OCI-LY1 (cell line): ENCODE data around the gene SEC11A.

Experiments used
- H2AFZ ChIP-seq: fragments of 200-600 bp; sonication (generic), shearing (Covaris generic); 2 replicates; pipeline ENCODE4 v1.6.0; 2014; ENCODE audit warnings: antibody characterized with exemption, mild to moderate bottlenecking, low read length
- H3F3A ChIP-seq: fragments of 200-600 bp; sonication (generic), shearing (Covaris generic); 2 replicates; pipeline ENCODE4 v1.6.0; 2014; ENCODE audit warnings: mild to moderate bottlenecking, antibody characterized with exemption, low read length, moderate library complexity; ENCODE audit not compliant: insufficient read depth
- H3K27ac ChIP-seq: fragments of 200-600 bp; sonication (generic); 2 replicates; pipeline ENCODE4 v1.5.1; 2014; ENCODE audit warnings: low read length, mixed run types, mild to moderate bottlenecking, low read depth; ENCODE audit not compliant: poor library complexity, severe bottlenecking
- H3K27me3 ChIP-seq: fragments of 200-600 bp; sonication (generic); 2 replicates; pipeline ENCODE4 v1.6.0; 2014; ENCODE audit warnings: antibody characterized with exemption, mild to moderate bottlenecking, low read length, moderate library complexity; ENCODE audit not compliant: insufficient read depth
- H3K36me3 ChIP-seq: fragments of 200-600 bp; sonication (generic); 2 replicates; pipeline ENCODE4 v1.6.1; 2014; ENCODE audit warnings: mild to moderate bottlenecking, antibody characterized with exemption, low read length, moderate library complexity, mixed read lengths; ENCODE audit not compliant: insufficient read depth
- H3K4me1 ChIP-seq: fragments of 200-600 bp; sonication (generic); 2 replicates; pipeline ENCODE4 v1.5.1; 2014; ENCODE audit warnings: mild to moderate bottlenecking, low read length, moderate library complexity; ENCODE audit not compliant: insufficient read depth, severe bottlenecking
- H3K4me2 ChIP-seq: fragments of 200-600 bp; sonication (generic), shearing (Covaris generic); 2 replicates; pipeline ENCODE4 v1.6.1; 2014; ENCODE audit warnings: low read length
- H3K4me3 ChIP-seq: fragments of 200-600 bp; sonication (generic); 2 replicates; pipeline ENCODE4 v1.5.1; 2014; ENCODE audit warnings: low read length, low read depth, mild to moderate bottlenecking, mixed read lengths; ENCODE audit not compliant: poor library complexity, severe bottlenecking
- H3K79me2 ChIP-seq: fragments of 200-600 bp; shearing (Covaris generic); 2 replicates; pipeline ENCODE4 v1.6.1; 2016; ENCODE audit warnings: mixed run types, low read length, mixed read lengths; ENCODE audit not compliant: insufficient read depth
- H3K9ac ChIP-seq: fragments of 200-600 bp; sonication (generic), shearing (Covaris generic); 2 replicates; pipeline ENCODE4 v1.6.1; 2014; ENCODE audit warnings: mild to moderate bottlenecking, low read length, mixed read lengths
- H3K9me2 ChIP-seq: fragments of 200-600 bp; sonication (generic), shearing (Covaris generic); 2 replicates; pipeline ENCODE4 v1.6.1; 2014; ENCODE audit warnings: low read depth, mild to moderate bottlenecking, low read length, mixed read lengths
- H3K9me3 ChIP-seq: fragments of 200-600 bp; shearing (Covaris generic); 2 replicates; pipeline ENCODE4 v1.6.1; 2014; ENCODE audit warnings: low read length, mixed read lengths
- H4K20me1 ChIP-seq: fragments of 200-600 bp; sonication (generic), shearing (Covaris generic); 2 replicates; pipeline ENCODE4 v1.6.0; 2016; ENCODE audit warnings: mild to moderate bottlenecking, low read length; ENCODE audit not compliant: insufficient read depth
- CTCF ChIP-seq: fragments of 200-600 bp; sonication (generic), shearing (Covaris generic); IDR thresholded peaks from 2 replicates; pipeline ENCODE4 v1.5.1; 2017; ENCODE audit warnings: mild to moderate bottlenecking, antibody characterized with exemption, low read length, moderate library complexity, mixed read lengths
- EZH2 ChIP-seq: fragments of 200-600 bp; sonication (generic), shearing (Covaris generic); IDR thresholded peaks from 2 replicates; pipeline ENCODE4 v1.8.0; 2017; ENCODE audit warnings: borderline replicate concordance, mixed run types, mild to moderate bottlenecking, antibody characterized with exemption, low read length, moderate library complexity, mixed read lengths

SEC11A gene

GRCh38 chr15:84669726-84670125 is 46.2 kb downstream of the SEC11A start:
- H3K79me2 ChIP-seq, result no peaks in the 10 kb centered on the region
- no peaks in the 10 kb centered on the region for H3K27me3 ChIP-seq
- H3K9ac ChIP-seq, result no peak overlapping the region
- H3K27ac ChIP-seq, result no peak overlapping the region
- peaks cover 48% of the 10 kb centered on the region for H3K36me3 ChIP-seq
- no peak overlapping the region for H3K4me3 ChIP-seq
- no peak overlapping the region for H3K4me2 ChIP-seq
- H3K9me2 ChIP-seq, result no peaks in the 10 kb centered on the region
- H2AFZ ChIP-seq, result no peak overlapping the region
- H3K9me3 ChIP-seq, result no peaks in the 10 kb centered on the region
- no peaks in the 10 kb centered on the region for H3K4me1 ChIP-seq
- no peaks in the 10 kb centered on the region for H4K20me1 ChIP-seq
- no peaks in the 10 kb centered on the region for H3F3A ChIP-seq
- TF ChIP-seq EZH2 (no peak), CTCF (no peak)

GRCh38 chr15:84668221-84668982 is 47.5 kb downstream of the SEC11A start:
- no peak overlapping the region for H3K4me3 ChIP-seq
- no peak overlapping the region for H3K27ac ChIP-seq
- H4K20me1 ChIP-seq, result no peaks in the 10 kb centered on the region
- H3K9me3 ChIP-seq, result no peaks in the 10 kb centered on the region
- no peak overlapping the region for H3K4me2 ChIP-seq
- TF ChIP-seq CTCF (no peak), EZH2 (no peak)
- no peaks in the 10 kb centered on the region for H3K79me2 ChIP-seq
- no peak overlapping the region for H2AFZ ChIP-seq
- H3K9me2 ChIP-seq, result no peaks in the 10 kb centered on the region
- H3K9ac ChIP-seq, result no peak overlapping the region
- no peaks in the 10 kb centered on the region for H3K27me3 ChIP-seq
- H3F3A ChIP-seq, result no peaks in the 10 kb centered on the region
- peaks cover 42% of the 10 kb centered on the region for H3K36me3 ChIP-seq
- H3K4me1 ChIP-seq, result no peaks in the 10 kb centered on the region

GRCh38 chr15:84666373-84666772 is 49.6 kb downstream of the SEC11A start:
- TF ChIP-seq CTCF, result no peak
- no peak for TF ChIP-seq EZH2
- H3K36me3 ChIP-seq, result peaks cover 42% of the 10 kb centered on the region
- H3K4me1 ChIP-seq, result no peaks in the 10 kb centered on the region

More at GRCh38 chr15:84666373-84666772, 49.6 kb downstream of the SEC11A start:
- H3K4me3 ChIP-seq, result no peak overlapping the region
- no peak overlapping the region for H3K27ac ChIP-seq
- H3F3A ChIP-seq, result no peaks in the 10 kb centered on the region
- no peaks in the 10 kb centered on the region for H3K9me2 ChIP-seq
- no peaks in the 10 kb centered on the region for H3K79me2 ChIP-seq
- no peak overlapping the region for H2AFZ ChIP-seq
- no peaks in the 10 kb centered on the region for H3K9me3 ChIP-seq
- H4K20me1 ChIP-seq, result no peaks in the 10 kb centered on the region
- H3K4me2 ChIP-seq, result no peak overlapping the region
- no peaks in the 10 kb centered on the region for H3K27me3 ChIP-seq
- H3K9ac ChIP-seq, result no peak overlapping the region
